Renal cortex interstitium (tissue), 11 donors: ENCODE data around the gene IGFBP6. TPM values are rescaled to one million over a fixed set of nuclear protein-coding genes. Genes with fewer than 3 reads are reported as not detected.

ENCODE experiments used
- DNase-seq, 11 donors: peaks; one replicate each; pipeline ENCODE4 v3.0.0-alpha.2; 2013; ENCODE audit warnings: low read depth in 9 of 11, low spot score in 4 of 11; ENCODE audit errors: extremely low read depth in 1 of 11
- polyA plus RNA-seq, 3 donors: library from polyadenylated mRNA; unstranded; fragments of 120-200 nt; gene quantifications; one replicate each; pipeline ENCODE4 v1.2.1, GENCODE V29; 2013; ENCODE audit not compliant: insufficient read length in 3 of 3

Gene IGFBP6
- polyA plus RNA-seq, 3 donors, result 12.8 to 24.2 (median 14.2) TPM

GRCh38 chr12:53055471-53056266 is 41.8 kb upstream of the IGFBP6 start:
- no peak for DNase-seq

DNA sequence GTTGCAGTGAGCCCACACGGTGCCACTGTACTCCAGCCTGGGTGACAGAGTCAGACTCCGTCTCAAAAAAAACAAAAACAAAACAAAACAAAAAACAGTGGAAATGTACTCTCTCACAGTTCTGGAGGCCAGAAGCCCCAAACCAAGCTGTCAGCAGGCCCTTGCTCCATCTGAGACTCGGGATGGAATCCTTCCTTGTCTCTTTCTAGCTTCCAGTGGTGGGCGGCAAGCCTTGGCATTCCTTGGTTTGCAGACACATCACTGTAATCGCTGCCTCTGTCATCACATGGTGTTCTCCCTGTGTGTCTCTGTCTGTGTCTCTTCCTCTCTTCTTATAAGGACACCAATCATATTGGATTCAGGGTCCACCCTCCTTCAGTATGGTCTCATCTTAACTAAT is 41.2 kb upstream of the IGFBP6 start:
- no peak for DNase-seq

DNA sequence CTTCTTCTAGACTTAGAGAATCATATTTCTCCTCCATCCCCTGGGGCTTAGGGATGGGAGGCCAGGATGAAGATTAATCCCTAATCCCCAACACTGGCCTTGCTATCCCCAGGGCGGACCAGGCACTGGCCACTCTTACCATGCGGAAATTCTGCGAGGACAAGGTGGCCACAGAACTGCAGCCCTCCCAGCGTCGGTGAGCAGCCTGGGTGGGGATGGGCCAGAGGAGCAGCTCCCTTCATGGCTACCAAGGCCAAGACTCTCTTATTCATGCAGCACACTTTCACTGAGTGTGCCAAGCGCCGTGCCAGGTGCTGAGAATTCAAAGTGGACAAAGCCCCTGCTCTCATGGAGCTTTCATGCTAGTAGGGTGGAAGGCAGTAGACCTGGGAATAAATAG is 40.6 kb upstream of the IGFBP6 start:
- DNase-seq, result no peak

- no peak for DNase-seq
Observed at GRCh38 chr12:53057816-53058500, 39.5 kb upstream of the IGFBP6 start.

DNA sequence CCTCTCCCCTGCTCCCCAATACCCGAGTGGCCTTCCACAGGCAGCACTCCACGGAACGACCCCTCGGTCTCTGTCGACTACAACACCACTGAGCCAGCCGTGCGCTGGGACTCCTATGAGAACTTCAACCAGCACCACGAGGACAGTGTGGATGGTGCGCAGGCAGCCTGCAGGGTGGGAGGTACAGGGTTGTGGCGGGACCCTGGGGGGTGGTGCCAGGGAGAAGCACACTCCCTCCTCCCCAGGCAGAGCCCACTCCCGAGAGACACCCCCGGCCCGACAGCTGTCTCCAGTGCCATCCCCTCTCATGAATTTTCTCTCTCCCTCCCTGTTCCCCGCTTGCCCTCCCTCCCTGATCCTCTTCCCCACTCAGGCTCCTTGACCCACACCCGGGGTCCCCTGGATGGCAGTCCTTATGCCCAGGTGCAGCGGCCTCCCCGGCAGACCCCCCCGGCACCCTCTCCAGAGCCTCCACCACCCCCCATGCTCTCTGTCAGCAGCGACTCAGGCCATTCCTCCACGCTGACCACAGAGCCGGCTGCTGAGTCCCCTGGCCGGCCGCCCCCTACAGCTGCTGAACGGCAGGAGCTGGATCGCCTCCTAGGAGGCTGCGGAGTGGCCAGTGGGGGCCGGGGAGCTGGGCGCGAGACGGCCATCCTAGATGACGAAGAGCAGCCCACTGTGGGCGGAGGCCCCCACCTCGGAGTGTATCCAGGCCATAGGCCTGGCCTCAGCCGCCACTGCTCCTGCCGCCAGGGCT is 38.6 kb upstream of the IGFBP6 start:
- no peak for DNase-seq

DNA sequence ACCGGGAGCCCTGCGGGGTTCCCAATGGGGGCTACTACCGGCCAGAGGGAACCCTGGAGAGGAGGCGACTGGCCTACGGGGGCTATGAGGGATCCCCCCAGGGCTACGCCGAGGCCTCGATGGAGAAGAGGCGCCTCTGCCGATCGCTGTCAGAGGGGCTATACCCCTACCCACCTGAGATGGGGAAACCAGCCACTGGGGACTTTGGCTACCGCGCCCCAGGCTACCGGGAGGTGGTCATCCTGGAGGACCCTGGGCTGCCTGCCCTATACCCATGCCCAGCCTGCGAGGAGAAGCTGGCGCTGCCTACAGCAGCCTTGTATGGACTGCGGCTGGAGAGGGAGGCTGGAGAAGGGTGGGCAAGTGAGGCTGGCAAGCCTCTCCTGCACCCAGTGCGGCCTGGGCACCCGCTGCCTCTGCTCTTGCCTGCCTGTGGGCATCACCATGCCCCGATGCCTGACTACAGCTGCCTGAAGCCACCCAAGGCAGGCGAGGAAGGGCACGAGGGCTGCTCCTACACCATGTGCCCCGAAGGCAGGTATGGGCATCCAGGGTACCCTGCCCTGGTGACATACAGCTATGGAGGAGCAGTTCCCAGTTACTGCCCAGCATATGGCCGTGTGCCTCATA is 37.9 kb upstream of the IGFBP6 start:
- no peak for DNase-seq

GRCh38 chr12:53060064-53060720 is 37.3 kb upstream of the IGFBP6 start:
- DNase-seq, result no peak

GRCh38 chr12:53060721-53061276 is 36.7 kb upstream of the IGFBP6 start:
- no peak for DNase-seq

- no peak for DNase-seq
Observed at GRCh38 chr12:53061404-53062010, 36.0 kb upstream of the IGFBP6 start.

GRCh38 chr12:53062011-53062961 is 35.2 kb upstream of the IGFBP6 start:
- no peak for DNase-seq

DNA sequence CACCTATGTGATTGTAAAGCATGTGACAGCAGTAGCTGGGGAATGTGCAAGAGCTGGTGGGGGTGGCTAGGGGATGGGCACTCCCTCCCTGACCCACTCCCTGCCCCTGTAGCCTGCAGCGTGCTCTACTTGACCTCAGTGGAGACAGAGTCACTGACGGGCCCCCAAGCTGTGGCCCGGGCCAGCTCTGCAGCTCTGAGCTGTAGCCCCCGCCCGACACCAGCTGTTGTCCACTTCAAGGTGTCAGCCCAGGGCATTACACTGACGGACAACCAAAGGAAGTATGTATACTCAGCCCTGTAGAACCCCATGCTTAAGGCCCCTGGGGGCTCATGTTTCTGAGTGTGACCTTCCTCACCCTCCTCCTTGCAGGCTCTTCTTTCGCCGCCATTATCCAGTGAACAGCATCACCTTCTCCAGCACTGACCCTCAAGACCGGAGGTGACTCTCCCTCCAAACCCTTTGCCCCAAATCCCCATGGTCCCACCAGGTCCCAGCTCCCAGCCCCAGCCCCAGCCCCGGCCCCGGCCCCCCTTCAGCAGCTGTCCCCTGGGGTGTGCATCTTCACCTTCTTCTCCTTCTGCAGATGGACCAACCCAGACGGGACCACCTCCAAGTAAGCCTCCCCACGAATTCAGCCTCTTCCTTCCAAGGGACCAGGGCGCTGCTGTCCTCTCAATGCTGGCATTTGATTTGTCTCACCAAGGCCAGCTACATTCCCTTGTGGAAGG is 34.3 kb upstream of the IGFBP6 start:
- no peak for DNase-seq

DNA sequence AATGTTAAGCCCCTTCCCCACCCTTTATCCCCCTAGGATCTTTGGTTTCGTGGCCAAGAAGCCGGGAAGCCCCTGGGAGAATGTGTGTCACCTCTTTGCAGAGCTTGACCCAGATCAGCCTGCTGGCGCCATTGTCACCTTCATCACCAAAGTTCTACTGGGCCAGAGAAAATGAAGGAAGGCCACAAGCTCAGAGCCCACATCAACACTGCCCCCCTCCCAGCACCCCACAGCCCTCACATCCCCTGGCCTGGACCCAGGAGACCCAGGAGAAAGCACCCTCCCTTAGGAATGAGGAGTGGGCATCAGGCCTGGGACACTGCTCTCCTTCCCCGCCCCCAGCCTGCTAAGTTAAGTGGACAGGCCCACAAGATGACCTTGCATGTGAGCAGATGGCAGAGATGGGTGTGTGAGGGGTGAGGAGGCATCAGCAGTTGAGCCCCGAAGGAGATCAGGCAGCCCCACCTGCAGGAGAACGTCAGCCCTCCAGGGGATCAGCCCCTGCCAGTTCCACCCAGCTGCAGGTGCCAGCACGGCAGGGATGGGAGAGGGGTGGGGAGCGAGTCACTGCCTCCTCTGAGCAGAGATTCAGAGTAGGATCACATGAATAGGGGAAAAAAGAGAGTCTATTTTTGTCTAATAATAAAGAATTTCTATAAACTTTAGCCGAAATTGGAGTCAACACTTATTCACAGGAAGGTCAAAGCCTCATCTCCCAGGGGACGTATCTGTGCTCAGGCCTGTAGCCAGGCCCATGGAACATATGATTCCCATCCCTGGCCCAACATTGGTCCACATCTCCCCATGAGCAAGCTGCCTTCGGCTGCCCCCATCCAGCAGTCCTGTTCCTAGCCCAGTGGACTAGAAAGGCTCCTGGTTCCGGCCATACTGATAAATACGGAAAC is 33.5 kb upstream of the IGFBP6 start:
- no peak for DNase-seq

DNA sequence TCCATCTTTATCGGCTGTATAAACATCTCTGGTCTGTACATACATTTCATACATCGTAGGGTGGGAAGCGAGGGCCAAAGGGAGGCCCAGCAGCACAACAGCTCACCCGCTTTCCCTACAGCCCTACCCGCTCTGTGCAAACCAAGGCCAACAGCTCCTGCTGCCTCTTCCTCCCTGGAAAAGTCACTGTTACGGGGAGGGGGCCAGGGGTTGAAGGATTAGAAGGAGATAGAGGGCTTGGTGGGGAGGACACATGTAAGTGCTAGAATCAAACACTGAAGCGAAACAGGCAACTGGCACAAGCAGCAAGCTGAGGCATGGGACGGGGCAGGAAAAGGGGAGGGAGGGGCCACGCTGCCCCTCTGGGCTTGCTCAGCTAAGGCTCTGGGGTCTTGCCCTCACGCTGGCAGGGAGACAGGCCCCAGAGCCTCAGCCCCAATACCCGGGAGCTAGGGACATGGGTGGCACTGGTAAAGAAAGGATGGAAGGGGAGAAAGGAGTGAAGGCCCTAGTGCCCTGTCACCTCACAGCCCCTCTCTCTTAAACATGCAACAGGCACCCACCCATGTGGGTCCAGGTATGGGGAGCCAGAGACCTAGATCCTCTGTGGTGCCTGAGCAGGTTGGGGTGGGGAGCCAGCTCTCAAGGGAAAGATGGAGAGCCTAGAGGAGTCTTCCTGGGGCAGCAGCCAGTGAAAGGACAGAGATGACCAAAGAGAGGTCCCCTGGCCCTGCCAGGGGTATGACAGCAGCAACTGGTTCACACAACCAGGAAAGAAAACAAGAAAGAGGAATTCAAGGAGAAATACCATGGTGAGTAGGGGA is 32.6 kb upstream of the IGFBP6 start:
- no peak for DNase-seq

DNA sequence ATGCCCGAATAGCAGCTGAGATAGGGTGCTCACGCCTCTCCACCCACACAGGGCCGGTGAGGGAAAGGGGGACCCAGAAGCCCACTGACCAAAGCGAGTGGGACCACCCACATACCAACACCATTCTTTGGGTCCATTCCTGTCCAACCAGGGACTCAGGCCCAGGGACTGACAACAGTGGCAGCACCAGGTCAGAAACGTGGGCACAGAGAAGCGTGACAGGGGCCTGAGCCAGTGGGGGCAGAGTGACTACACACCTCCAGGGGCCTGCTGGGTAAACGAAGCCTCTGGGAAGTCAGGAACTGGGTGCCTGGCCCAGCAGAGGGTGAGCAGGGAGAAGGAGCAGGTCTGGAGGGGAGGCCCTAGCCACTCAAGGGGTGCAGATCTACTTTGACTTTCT is 32.0 kb upstream of the IGFBP6 start:
- DNase-seq, result no peak
